Measurements from ENCODE around the gene DOCK8.

Gene DOCK8

DNA sequence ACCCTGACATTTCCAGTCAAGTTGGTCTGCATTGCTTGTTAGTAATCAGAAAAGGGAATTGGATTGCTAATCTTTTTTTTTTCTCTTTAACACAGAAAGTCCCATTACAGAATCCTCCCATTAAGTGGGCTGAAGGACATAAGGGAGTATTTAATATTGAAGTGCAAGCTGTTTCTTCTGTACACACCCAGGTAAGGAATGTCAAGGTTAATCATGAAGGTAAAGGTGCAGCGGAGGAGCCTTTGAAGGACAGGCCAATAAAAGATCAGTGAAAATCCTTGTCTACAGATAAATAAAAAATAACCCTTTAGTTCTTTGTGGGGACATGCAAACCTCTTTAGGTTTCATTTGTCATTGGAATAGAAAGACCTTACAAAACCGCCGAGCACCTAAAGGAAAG lies 161.4 kb downstream of the DOCK8 start:
- H3K9me3 ChIP-seq (ENCODE audit: low read length) = no peaks in the 10 kb centered on the region
- no peaks in the 10 kb centered on the region for H3K36me3 ChIP-seq (ENCODE audit: insufficient read depth, low read length)
- H3K4me3 ChIP-seq (ENCODE audit: low read length) = no peak overlapping the region
- H3K27me3 ChIP-seq (ENCODE audit: insufficient read depth, low read length) = peaks cover 13% of the 10 kb centered on the region
- H3K4me1 ChIP-seq (ENCODE audit: insufficient read depth, low read length) = no peaks in the 10 kb centered on the region
- H2AFZ ChIP-seq (ENCODE audit: low read depth, low read length) = no peak overlapping the region

DNA sequence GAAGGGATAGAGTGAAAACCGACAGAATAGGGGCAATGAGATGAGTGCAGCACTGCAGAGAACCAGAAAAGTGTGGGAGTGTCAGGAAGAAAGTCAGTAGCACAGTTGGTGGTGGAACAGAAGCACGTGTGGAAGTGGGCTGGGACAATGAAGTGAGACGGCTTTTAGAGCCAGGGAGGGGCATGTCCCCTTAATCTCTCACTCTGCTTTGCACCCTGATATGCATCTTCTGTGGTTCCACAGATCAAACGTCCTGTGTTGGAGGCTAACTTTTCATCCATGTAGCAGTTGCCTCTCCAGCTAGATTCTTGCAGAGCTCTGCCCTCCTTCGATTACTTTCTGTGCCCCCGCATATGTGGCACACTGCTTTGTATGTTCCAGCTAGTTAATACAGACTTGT lies 163.6 kb downstream of the DOCK8 start:
- Histone ChIP-seq H3K4me1 (ENCODE audit: insufficient read depth, low read length) (no peaks in the 10 kb centered on the region), H3K36me3 (ENCODE audit: insufficient read depth, low read length) (no peaks in the 10 kb centered on the region), H3K27me3 (ENCODE audit: insufficient read depth, low read length) (peaks cover 7% of the 10 kb centered on the region), H2AFZ (ENCODE audit: low read depth, low read length) (no peak overlapping the region), H3K9me3 (ENCODE audit: low read length) (no peaks in the 10 kb centered on the region), H3K4me3 (ENCODE audit: low read length) (no peak overlapping the region)

DNA sequence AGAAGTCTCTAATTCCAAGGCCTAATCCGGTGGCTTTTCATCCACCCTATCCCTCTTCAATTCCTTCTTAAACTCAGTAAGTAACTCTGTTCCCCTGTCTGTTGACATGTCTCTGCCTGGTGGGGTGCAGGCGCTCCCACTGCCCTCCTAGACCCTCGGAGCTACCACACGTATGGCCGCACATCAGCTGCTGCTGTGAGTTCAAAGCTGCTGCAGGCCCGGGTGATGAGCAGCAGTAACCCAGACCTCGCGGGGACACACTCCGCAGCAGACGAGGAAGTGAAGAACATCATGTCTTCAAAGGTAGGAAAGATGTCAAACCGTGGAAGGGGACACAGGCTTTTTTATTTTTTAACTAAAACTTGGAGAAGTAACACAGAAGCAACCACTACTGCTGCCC lies 167.7 kb downstream of the DOCK8 start:
- Histone ChIP-seq H3K9me3 (ENCODE audit: low read length) (no peaks in the 10 kb centered on the region), H3K4me3 (ENCODE audit: low read length) (no peak overlapping the region), H2AFZ (ENCODE audit: low read depth, low read length) (no peak overlapping the region), H3K4me1 (ENCODE audit: insufficient read depth, low read length) (no peaks in the 10 kb centered on the region), H3K36me3 (ENCODE audit: insufficient read depth, low read length) (no peaks in the 10 kb centered on the region), H3K27me3 (ENCODE audit: insufficient read depth, low read length) (peaks cover 7% of the 10 kb centered on the region)

DNA sequence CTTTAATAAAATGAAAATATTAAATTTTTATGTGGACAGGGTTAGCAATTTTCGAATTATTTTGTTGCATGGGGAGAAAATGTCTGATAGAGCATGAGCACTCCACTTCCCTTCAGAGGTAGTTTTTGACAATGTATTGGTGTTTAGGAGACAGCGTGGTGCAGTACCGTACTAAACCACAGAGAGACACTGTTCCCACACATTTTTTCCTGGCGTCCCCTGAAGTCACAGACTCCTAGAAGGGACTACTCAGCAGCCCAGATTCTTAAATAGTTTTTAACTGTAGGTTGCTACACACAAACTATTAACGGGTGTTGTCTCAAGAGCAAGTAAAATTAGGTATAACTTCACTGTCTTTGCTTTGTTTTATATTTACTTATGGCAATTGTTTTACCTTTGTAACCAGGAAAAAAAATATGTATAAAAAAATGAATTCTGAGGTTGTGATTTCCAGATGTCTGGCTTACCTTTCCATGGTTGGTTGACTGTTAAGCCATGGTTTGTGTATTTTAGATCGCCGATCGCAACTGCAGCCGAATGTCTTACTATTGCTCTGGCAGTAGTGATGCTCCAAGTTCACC lies 171.2 kb downstream of the DOCK8 start:
- Histone ChIP-seq H3K4me1 (ENCODE audit: insufficient read depth, low read length) (no peaks in the 10 kb centered on the region), H3K36me3 (ENCODE audit: insufficient read depth, low read length) (no peaks in the 10 kb centered on the region), H3K4me3 (ENCODE audit: low read length) (no peak overlapping the region), H3K9me3 (ENCODE audit: low read length) (no peaks in the 10 kb centered on the region), H2AFZ (ENCODE audit: low read depth, low read length) (no peak overlapping the region), H3K27me3 (ENCODE audit: insufficient read depth, low read length) (no peaks in the 10 kb centered on the region)

DNA sequence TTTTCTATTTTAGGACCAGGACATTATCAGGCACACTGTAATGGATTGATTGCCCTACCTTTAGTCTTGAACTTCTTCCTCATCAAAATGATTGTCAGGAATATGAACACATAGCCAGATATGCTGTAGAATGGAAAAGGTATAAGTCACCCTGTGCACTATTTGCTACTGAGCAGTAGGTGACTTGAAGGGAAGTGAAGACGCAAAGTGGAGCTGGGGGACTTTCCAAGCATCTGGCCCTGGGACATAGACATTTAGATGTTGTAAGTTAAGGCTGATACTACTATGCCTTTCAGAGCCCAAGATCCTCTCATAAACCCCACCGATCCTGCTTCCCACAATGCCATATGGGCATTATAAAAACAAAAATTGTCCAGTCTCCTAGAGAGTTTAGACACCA lies 174.5 kb downstream of the DOCK8 start:
- Histone ChIP-seq H3K36me3 (ENCODE audit: insufficient read depth, low read length) (no peaks in the 10 kb centered on the region), H3K4me1 (ENCODE audit: insufficient read depth, low read length) (no peaks in the 10 kb centered on the region), H3K4me3 (ENCODE audit: low read length) (no peak overlapping the region), H3K9me3 (ENCODE audit: low read length) (no peaks in the 10 kb centered on the region), H3K27me3 (ENCODE audit: insufficient read depth, low read length) (no peaks in the 10 kb centered on the region), H2AFZ (ENCODE audit: low read depth, low read length) (no peak overlapping the region)

DNA sequence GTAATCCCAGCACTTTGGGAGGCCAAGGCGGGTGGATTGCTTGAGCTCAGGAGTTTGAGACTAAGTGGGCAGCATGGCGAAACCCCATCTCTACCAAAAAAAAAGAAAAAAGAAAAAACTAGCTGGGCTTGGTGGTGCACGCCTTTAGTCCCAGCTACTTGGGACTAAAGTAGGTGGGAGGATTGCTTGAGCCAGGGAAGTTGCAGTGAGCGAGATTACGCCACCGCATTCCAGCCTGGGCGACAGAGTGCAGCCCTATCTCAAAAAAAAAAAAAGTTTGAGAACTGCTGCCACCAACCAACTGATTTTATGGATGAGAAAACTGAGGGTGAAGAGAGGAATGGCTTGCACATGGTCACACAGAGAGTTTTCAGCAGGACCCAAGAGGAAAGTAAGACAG lies 175.1 kb downstream of the DOCK8 start:
- Histone ChIP-seq H3K9me3 (ENCODE audit: low read length) (no peaks in the 10 kb centered on the region), H3K4me3 (ENCODE audit: low read length) (no peak overlapping the region), H2AFZ (ENCODE audit: low read depth, low read length) (no peak overlapping the region), H3K36me3 (ENCODE audit: insufficient read depth, low read length) (no peaks in the 10 kb centered on the region), H3K4me1 (ENCODE audit: insufficient read depth, low read length) (no peaks in the 10 kb centered on the region), H3K27me3 (ENCODE audit: insufficient read depth, low read length) (no peaks in the 10 kb centered on the region)

DNA sequence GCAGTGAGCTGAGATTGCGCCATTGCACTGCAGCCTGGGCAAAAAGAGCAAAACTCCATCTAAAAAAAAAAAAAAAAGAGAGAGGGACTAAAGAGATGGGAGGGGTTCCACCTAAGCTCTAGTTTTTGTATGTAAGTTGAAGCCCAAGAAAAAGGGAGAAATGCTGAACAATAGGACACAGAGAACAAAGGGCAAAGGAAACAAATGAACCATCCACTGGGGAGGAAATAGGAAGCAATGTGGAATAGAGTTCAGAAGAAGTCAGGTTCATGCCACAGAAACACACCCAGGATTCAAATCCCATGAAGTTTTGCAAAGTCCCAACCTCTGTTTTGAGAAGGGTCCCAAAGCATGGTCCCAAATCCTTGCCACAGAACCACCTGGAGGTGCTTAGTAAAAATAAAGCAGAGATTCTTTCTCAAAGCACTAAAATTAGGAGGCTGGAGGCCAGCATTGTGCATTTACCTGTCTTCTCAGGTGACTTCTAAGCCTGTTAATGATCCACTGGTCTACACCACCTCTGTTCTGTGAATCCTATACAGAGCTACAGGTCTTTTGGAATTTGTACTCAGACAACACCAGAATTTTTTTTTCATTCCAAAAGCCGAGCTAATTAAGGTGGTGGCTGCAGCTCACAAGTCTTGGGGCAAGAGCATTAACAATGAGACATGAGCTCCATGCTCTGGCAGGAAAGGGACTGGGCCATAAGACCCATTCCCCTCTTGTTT lies 177.6 kb downstream of the DOCK8 start:
- H3K4me1 ChIP-seq (ENCODE audit: insufficient read depth, low read length) = peaks cover 3% of the 10 kb centered on the region
- H3K36me3 ChIP-seq (ENCODE audit: insufficient read depth, low read length) = no peaks in the 10 kb centered on the region
- H3K9me3 ChIP-seq (ENCODE audit: low read length) = no peaks in the 10 kb centered on the region
- no peaks in the 10 kb centered on the region for H3K27me3 ChIP-seq (ENCODE audit: insufficient read depth, low read length)
- no peak overlapping the region for H3K4me3 ChIP-seq (ENCODE audit: low read length)
- H2AFZ ChIP-seq (ENCODE audit: low read depth, low read length) = no peak overlapping the region

DNA sequence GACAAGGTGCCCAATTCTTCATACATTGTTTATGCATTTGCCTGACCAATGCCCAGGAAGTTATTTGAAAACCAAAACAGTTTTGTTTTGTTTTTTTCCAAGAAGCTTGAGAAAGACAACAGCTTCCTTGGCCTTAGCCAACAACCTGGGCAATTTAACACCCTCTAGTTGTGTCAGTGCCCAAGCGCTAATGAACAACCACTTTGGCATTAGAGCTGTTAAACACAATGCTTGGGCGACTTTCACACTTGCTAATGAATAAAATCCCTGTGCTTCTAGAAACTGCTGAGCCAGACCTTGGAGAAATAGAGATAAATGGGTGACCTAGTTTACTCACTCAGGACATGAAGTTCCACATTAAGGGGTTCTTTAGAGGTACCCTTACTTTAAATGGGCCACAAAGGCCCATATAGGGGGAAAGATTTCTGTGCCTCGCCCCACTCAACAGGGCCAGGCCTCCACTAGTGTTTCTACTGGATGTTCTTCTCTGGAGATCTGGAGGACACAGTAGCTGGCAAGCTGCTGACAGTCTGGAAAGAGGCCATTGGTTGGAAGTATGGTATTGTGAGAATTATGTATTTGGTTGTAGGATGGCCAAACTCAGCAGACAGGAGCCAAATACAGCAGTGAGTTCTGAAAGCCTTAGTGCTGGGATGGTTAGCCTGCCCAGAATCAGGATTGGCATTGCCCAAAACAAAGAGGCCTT lies 179.8 kb downstream of the DOCK8 start:
- H3K9me3 ChIP-seq (ENCODE audit: low read length) = no peaks in the 10 kb centered on the region
- H3K36me3 ChIP-seq (ENCODE audit: insufficient read depth, low read length) = no peaks in the 10 kb centered on the region
- no peak overlapping the region for H3K4me3 ChIP-seq (ENCODE audit: low read length)
- peaks cover 3% of the 10 kb centered on the region for H3K4me1 ChIP-seq (ENCODE audit: insufficient read depth, low read length)
- H2AFZ ChIP-seq (ENCODE audit: low read depth, low read length) = no peak overlapping the region
- no peaks in the 10 kb centered on the region for H3K27me3 ChIP-seq (ENCODE audit: insufficient read depth, low read length)

DNA sequence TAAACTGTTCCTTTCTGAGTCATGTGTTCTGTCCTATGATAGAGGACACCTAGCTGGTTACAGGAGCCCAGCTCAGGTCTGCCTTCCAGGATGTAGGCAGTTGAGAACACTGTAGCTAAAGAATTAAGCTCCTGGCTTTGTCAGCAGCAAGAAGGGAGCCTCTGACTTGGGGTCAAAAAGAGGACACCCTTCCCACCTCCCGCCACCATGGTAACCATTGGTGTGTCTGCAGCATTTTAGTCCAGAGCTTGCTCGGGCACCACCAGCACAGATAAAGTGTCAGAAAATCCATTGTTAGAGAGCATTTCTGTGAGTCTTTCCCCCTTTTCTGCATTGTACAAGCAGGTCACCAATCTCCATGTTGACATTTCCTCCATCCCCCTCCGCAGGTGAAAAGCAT lies 181.7 kb downstream of the DOCK8 start:
- Histone ChIP-seq H3K4me1 (ENCODE audit: insufficient read depth, low read length) (peaks cover 3% of the 10 kb centered on the region), H3K9me3 (ENCODE audit: low read length) (no peaks in the 10 kb centered on the region), H3K4me3 (ENCODE audit: low read length) (no peak overlapping the region), H2AFZ (ENCODE audit: low read depth, low read length) (no peak overlapping the region), H3K27me3 (ENCODE audit: insufficient read depth, low read length) (no peaks in the 10 kb centered on the region), H3K36me3 (ENCODE audit: insufficient read depth, low read length) (no peaks in the 10 kb centered on the region)

DNA sequence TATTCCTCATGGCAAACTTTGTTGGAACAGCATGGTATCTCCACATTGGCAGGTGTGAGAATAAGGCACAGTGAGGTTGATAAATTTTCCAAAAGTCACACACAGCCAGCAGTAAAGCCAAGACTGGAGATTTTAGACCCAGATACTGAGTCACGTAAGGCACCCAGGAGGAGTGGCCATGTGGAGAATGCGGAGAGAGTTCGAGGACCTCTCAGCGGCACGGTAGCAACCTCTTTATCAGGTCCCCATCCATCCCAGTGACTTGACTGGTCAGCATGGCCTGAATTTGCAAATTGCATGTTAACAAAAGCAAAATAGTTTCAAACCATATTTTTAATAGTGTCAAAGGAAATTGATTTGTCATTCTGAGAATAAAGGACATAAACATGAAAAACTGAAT lies 183.4 kb downstream of the DOCK8 start:
- Histone ChIP-seq H3K27me3 (ENCODE audit: insufficient read depth, low read length) (no peaks in the 10 kb centered on the region), H3K36me3 (ENCODE audit: insufficient read depth, low read length) (no peaks in the 10 kb centered on the region)

DNA sequence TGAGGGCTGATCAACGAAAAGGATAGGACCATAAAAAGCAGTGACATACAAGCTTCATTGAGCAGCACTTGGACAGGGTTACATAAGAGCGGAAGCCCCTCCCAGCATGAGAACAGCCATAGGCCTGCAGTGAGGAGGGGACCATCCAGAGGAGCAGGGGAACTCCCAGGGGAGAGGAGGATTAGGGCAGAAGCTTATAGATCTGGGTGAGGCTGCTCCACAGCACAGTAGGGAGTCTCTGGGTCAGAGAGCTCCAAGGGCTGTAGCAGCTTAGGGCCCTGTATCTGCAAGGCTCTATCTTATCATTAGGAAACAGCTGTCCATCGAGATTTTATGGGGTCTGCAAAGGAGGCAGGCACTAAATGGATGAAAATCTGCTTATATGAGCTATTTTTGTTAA lies 186.6 kb downstream of the DOCK8 start:
- H3K9me3 ChIP-seq (ENCODE audit: low read length) = no peaks in the 10 kb centered on the region
- H3K4me1 ChIP-seq (ENCODE audit: insufficient read depth, low read length) = peaks cover 3% of the 10 kb centered on the region
- no peak overlapping the region for H2AFZ ChIP-seq (ENCODE audit: low read depth, low read length)
- no peaks in the 10 kb centered on the region for H3K27me3 ChIP-seq (ENCODE audit: insufficient read depth, low read length)
- no peak overlapping the region for H3K4me3 ChIP-seq (ENCODE audit: low read length)
- no peaks in the 10 kb centered on the region for H3K36me3 ChIP-seq (ENCODE audit: insufficient read depth, low read length)

More for the DNA sequence above, 183.4 kb downstream of the DOCK8 start:
- H2AFZ ChIP-seq (ENCODE audit: low read depth, low read length) = no peak overlapping the region
- peaks cover 3% of the 10 kb centered on the region for H3K4me1 ChIP-seq (ENCODE audit: insufficient read depth, low read length)
- H3K4me3 ChIP-seq (ENCODE audit: low read length) = no peak overlapping the region
- H3K9me3 ChIP-seq (ENCODE audit: low read length) = no peaks in the 10 kb centered on the region

DNA sequence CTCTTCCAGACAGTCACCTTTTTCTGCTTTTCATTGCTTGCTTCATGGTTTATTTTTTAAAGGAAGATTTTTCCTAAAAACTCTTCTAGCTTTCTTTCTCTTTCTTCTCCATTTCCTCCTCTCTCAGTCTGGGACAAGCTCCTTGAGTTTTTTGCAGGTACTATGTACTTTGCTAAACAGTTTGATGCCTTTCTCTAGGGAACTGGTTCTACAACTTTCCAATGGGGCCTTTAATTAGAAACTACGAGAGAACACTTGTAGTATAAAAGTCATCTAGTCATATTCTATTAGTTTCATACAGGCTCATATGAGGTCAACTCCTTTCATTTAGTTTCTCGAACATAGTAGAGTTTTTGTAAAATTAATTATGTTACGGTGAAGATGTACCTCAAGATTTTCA lies 189.6 kb downstream of the DOCK8 start:
- H3K4me3 ChIP-seq (ENCODE audit: low read length) = no peak overlapping the region
- no peaks in the 10 kb centered on the region for H3K4me1 ChIP-seq (ENCODE audit: insufficient read depth, low read length)
- no peaks in the 10 kb centered on the region for H3K36me3 ChIP-seq (ENCODE audit: insufficient read depth, low read length)
- H3K9me3 ChIP-seq (ENCODE audit: low read length) = no peaks in the 10 kb centered on the region
- H2AFZ ChIP-seq (ENCODE audit: low read depth, low read length) = no peak overlapping the region
- no peaks in the 10 kb centered on the region for H3K27me3 ChIP-seq (ENCODE audit: insufficient read depth, low read length)

DNA sequence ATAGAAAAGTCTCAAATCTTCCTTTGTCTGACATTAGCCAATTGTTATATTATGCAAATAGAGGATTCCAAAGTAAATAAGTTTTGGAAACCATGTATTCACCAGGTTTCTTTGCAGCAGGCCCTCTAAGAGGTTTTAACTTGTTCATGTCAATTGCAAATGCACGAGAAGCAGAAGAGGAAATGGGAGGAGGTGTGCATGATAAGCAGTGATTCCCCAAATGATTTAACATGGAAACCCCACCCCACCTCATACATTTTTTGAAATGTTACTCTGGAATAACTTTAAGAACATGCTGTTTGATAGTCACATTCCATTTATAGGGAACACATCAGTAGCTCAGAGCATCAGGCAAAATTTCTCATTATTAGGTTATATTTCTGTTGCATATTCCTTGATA lies 190.7 kb downstream of the DOCK8 start:
- no peaks in the 10 kb centered on the region for H3K36me3 ChIP-seq (ENCODE audit: insufficient read depth, low read length)
- no peaks in the 10 kb centered on the region for H3K4me1 ChIP-seq (ENCODE audit: insufficient read depth, low read length)
- no peak overlapping the region for H3K4me3 ChIP-seq (ENCODE audit: low read length)

More for the DNA sequence above, 190.7 kb downstream of the DOCK8 start:
- Histone ChIP-seq H3K9me3 (ENCODE audit: low read length) (no peaks in the 10 kb centered on the region), H2AFZ (ENCODE audit: low read depth, low read length) (no peak overlapping the region), H3K27me3 (ENCODE audit: insufficient read depth, low read length) (no peaks in the 10 kb centered on the region)

All from neuron (in vitro differentiated cells).